ENCODE results near the gene BMP8A.

Gene BMP8A

DNA sequence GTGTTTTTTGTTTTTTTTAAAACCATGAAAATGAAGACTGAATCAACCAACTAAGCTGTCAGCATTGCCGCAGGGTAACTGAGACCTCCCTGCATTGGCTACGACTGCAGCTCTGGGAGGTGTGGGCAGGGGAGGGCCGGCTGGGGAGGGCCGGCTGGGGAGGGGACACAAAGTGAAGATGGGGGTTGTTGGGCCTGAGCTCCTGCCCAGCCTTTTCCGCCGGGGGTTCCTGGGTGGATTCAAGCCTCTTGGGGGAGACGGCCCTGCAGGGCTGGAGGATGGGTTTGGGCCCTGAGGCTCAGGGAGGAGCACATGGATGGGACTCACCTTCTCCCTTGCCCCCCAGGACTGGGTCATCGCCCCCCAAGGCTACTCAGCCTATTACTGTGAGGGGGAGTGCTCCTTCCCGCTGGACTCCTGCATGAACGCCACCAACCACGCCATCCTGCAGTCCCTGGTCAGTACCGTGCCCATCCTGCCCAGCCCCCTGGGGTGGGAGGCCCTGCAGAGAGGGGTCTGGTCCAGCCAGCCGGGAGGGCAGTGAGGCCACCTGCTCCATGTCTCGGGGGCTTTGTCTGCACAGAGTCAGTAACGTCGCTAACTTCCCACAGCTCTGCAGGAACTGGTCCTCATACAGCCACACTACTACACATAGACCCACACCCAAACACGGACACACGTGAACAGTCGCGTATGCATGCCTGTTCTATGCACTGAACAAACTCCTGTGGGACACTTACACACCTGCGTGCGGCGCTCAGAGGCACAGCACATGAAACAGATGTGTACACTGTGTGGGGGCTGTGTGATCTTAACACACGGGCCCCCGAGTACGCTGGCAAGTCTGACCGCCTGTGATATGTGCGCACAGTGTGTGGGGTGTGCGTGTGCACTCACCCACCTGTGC, 31.5 kb downstream of the BMP8A start:
- no peak overlapping the region for H3K9ac ChIP-seq (ENCODE audit: low read length)
- no peak overlapping the region for H2AFZ ChIP-seq (ENCODE audit: low read depth, low read length)
- H3K4me3 ChIP-seq (ENCODE audit: low read length), result no peak overlapping the region
- no peaks in the 10 kb centered on the region for H3K27me3 ChIP-seq (ENCODE audit: low read depth, low read length)
- no peaks in the 10 kb centered on the region for H3K9me3 ChIP-seq (ENCODE audit: insufficient read depth, low read length)
- no peaks in the 10 kb centered on the region for H3K79me2 ChIP-seq (ENCODE audit: low read length)
- H3K4me2 ChIP-seq (ENCODE audit: low read length), result no peak overlapping the region
- no peaks in the 10 kb centered on the region for H4K20me1 ChIP-seq (ENCODE audit: insufficient read depth, low read length)
- no peak overlapping the region for H3K27ac ChIP-seq (ENCODE audit: low read length)
- TF ChIP-seq, protein P1, sequence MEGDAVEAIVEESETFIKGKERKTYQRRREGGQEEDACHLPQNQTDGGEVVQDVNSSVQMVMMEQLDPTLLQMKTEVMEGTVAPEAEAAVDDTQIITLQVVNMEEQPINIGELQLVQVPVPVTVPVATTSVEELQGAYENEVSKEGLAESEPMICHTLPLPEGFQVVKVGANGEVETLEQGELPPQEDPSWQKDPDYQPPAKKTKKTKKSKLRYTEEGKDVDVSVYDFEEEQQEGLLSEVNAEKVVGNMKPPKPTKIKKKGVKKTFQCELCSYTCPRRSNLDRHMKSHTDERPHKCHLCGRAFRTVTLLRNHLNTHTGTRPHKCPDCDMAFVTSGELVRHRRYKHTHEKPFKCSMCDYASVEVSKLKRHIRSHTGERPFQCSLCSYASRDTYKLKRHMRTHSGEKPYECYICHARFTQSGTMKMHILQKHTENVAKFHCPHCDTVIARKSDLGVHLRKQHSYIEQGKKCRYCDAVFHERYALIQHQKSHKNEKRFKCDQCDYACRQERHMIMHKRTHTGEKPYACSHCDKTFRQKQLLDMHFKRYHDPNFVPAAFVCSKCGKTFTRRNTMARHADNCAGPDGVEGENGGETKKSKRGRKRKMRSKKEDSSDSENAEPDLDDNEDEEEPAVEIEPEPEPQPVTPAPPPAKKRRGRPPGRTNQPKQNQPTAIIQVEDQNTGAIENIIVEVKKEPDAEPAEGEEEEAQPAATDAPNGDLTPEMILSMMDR (IDR thresholded peaks at IDR 0.05; ENCODE audit: low read depth, low read length), result no peak
- TF ChIP-seq EZH2phosphoT487 (IDR thresholded peaks at IDR 0.05; ENCODE audit: low read depth), result no peak
- H3K4me1 ChIP-seq (ENCODE audit: low read length), result peaks cover 15% of the 10 kb centered on the region
- no peaks in the 10 kb centered on the region for H3K36me3 ChIP-seq (replicated peaks; ENCODE audit: low read depth, low read length)

DNA sequence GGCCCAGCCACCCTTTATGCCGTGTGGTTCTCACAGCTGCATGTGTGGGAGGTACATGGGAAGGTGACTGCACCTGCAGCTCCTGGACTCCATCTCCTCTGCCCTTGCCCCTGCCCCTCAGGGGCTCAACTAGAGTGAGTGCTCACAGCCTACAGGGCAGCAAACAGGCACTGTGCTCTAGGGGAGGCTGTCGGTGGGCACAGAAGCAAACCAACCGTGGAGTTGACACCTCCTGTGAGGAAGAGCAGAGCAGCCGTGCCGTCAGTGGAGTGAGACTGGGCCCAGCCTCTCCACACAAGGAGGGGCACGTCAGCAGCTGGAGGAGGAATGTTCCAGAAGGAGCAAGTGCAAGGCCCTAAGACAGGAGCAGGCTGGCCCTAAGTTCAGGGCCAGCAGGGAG, 32.7 kb downstream of the BMP8A start:
- H3K4me3 ChIP-seq (ENCODE audit: low read length), result no peak overlapping the region
- no peaks in the 10 kb centered on the region for H3K27me3 ChIP-seq (ENCODE audit: low read depth, low read length)
- H4K20me1 ChIP-seq (ENCODE audit: insufficient read depth, low read length), result no peaks in the 10 kb centered on the region
- no peaks in the 10 kb centered on the region for H3K79me2 ChIP-seq (ENCODE audit: low read length)
- no peak overlapping the region for H3K4me2 ChIP-seq (ENCODE audit: low read length)
- H3K4me1 ChIP-seq (ENCODE audit: low read length), result peaks cover 15% of the 10 kb centered on the region
- no peak overlapping the region for H3K9ac ChIP-seq (ENCODE audit: low read length)
- no peak overlapping the region for H3K27ac ChIP-seq (ENCODE audit: low read length)
- no peaks in the 10 kb centered on the region for H3K9me3 ChIP-seq (ENCODE audit: insufficient read depth, low read length)
- H2AFZ ChIP-seq (ENCODE audit: low read depth, low read length), result no peak overlapping the region
- TF ChIP-seq, protein P1 (IDR thresholded peaks at IDR 0.05; ENCODE audit: low read depth, low read length), result no peak
- TF ChIP-seq EZH2phosphoT487 (IDR thresholded peaks at IDR 0.05; ENCODE audit: low read depth), result no peak
- no peaks in the 10 kb centered on the region for H3K36me3 ChIP-seq (replicated peaks; ENCODE audit: low read depth, low read length)

DNA sequence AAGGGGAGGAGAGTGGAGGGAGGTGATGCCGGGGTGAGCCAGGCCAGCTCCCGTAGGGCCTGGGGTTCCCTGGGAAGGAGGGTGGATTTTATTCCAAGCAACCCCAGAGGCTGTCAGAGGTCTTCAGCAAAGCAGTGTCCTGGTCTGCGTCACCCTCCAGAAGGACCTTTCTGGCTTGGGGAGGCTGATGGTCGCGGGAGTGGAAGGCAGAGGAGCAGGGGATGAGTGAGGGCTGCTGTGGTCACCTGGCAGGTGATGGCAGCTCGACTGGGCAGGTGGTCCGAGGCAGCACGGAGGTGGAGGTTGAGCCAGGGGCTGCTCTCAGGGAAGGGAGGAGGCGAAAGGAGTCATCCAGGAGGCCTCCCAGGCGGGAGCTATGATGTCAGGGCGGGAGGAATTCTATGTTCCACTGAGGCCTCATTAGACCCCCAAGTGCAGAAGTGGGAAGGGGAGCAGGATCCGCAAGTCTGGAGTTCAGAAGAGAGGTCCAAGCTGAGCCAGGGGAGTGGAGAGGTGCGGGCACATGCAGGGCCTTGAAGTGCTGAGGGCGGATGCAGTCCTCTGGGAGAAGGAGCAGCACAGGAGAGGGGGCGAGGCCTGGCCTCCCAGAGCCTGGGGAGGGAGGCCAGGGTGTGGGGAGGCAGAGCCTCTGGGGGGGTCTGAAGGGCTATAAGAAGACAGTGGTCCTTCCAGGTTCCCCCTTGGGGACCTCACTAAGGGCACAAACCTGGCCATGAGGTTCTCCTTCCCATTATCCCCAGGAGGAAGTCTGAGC, 33.3 kb downstream of the BMP8A start:
- no peak overlapping the region for H3K27ac ChIP-seq (ENCODE audit: low read length)
- peaks cover 15% of the 10 kb centered on the region for H3K4me1 ChIP-seq (ENCODE audit: low read length)
- H3K9me3 ChIP-seq (ENCODE audit: insufficient read depth, low read length), result no peaks in the 10 kb centered on the region
- H4K20me1 ChIP-seq (ENCODE audit: insufficient read depth, low read length), result no peaks in the 10 kb centered on the region
- no peak overlapping the region for H2AFZ ChIP-seq (ENCODE audit: low read depth, low read length)
- H3K79me2 ChIP-seq (ENCODE audit: low read length), result no peaks in the 10 kb centered on the region
- H3K9ac ChIP-seq (ENCODE audit: low read length), result no peak overlapping the region
- H3K4me2 ChIP-seq (ENCODE audit: low read length), result no peak overlapping the region
- no peak overlapping the region for H3K4me3 ChIP-seq (ENCODE audit: low read length)
- no peaks in the 10 kb centered on the region for H3K27me3 ChIP-seq (ENCODE audit: low read depth, low read length)
- H3K36me3 ChIP-seq (replicated peaks; ENCODE audit: low read depth, low read length), result no peaks in the 10 kb centered on the region
- TF ChIP-seq, protein P1 (IDR thresholded peaks at IDR 0.05; ENCODE audit: low read depth, low read length), result no peak
- no peak for TF ChIP-seq EZH2phosphoT487 (IDR thresholded peaks at IDR 0.05; ENCODE audit: low read depth)

All from OCI-LY3 (cell line).